Measurements from ENCODE around the gene GNB1L. TPM values are rescaled to one million over a fixed set of nuclear protein-coding genes. Genes with fewer than 3 reads are reported as not detected.

GNB1L gene
- total and polyA plus RNA-seq, 9 of the 15 experiments (the other 6 are each of a cell fraction or from before 2014, with no cell fraction given), result 0.56 to 50.5 (median 10.2) TPM

DNA sequence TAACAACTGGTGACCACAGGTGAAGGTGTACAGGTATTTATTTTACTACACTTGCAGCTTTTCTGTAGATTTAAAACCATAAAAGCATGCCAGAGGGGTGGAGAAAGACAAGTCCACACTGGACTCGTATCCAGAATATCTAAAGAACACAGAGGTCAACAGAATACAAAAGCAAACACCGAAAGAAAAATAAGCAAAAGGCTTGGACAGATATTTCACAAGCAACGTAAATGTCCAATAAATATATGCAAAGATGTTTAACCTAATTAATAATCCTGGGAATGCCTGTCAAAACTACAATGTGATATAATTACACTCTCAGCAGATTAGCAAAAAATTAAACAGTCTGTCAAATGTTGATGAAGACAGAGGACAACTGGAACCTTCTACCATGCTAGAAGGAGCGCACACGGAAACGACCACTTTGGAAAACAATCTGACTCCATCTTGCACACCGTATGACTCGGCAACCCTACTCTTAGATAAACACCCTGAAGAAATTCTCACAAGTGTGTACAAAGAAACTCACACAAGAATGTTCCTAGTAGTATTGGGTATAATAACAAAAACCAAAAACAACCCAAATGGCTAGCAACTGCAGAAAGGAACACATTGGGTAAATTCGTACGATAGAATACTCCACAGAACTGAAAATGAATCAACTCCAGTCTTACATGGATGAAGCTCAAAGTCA lies 27.2 kb downstream of the GNB1L start (continued):
- TF ChIP-seq, protein P1, sequence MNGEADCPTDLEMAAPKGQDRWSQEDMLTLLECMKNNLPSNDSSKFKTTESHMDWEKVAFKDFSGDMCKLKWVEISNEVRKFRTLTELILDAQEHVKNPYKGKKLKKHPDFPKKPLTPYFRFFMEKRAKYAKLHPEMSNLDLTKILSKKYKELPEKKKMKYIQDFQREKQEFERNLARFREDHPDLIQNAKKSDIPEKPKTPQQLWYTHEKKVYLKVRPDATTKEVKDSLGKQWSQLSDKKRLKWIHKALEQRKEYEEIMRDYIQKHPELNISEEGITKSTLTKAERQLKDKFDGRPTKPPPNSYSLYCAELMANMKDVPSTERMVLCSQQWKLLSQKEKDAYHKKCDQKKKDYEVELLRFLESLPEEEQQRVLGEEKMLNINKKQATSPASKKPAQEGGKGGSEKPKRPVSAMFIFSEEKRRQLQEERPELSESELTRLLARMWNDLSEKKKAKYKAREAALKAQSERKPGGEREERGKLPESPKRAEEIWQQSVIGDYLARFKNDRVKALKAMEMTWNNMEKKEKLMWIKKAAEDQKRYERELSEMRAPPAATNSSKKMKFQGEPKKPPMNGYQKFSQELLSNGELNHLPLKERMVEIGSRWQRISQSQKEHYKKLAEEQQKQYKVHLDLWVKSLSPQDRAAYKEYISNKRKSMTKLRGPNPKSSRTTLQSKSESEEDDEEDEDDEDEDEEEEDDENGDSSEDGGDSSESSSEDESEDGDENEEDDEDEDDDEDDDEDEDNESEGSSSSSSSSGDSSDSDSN (IDR thresholded peaks at IDR 0.05; ENCODE audit: borderline replicate concordance in 1 of 2, low read depth in 2 of 2, low read length in 2 of 2), result peak in 1 of 2 experiments; percentile 53; a peak in 1 of 4 replicates
- TF ChIP-seq HCFC1 (IDR thresholded peaks at IDR 0.05; ENCODE audit: low read depth, low read length), result peak; percentile 34; the same call in 1 of the 2 replicates
- TF ChIP-seq, protein P2, sequence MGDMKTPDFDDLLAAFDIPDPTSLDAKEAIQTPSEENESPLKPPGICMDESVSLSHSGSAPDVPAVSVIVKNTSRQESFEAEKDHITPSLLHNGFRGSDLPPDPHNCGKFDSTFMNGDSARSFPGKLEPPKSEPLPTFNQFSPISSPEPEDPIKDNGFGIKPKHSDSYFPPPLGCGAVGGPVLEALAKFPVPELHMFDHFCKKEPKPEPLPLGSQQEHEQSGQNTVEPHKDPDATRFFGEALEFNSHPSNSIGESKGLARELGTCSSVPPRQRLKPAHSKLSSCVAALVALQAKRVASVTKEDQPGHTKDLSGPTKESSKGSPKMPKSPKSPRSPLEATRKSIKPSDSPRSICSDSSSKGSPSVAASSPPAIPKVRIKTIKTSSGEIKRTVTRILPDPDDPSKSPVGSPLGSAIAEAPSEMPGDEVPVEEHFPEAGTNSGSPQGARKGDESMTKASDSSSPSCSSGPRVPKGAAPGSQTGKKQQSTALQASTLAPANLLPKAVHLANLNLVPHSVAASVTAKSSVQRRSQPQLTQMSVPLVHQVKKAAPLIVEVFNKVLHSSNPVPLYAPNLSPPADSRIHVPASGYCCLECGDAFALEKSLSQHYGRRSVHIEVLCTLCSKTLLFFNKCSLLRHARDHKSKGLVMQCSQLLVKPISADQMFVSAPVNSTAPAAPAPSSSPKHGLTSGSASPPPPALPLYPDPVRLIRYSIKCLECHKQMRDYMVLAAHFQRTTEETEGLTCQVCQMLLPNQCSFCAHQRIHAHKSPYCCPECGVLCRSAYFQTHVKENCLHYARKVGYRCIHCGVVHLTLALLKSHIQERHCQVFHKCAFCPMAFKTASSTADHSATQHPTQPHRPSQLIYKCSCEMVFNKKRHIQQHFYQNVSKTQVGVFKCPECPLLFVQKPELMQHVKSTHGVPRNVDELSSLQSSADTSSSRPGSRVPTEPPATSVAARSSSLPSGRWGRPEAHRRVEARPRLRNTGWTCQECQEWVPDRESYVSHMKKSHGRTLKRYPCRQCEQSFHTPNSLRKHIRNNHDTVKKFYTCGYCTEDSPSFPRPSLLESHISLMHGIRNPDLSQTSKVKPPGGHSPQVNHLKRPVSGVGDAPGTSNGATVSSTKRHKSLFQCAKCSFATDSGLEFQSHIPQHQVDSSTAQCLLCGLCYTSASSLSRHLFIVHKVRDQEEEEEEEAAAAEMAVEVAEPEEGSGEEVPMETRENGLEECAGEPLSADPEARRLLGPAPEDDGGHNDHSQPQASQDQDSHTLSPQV (IDR thresholded peaks at IDR 0.05), result peak; percentile 97
- TF ChIP-seq SMARCA4 (IDR thresholded peaks at IDR 0.05), result peak; percentile 83
- peak; percentile 67 for TF ChIP-seq ARID1B (IDR thresholded peaks at IDR 0.05)
- peak; percentile 53; the same call in 1 of the 2 replicates for TF ChIP-seq TAF7 (tag; IDR thresholded peaks at IDR 0.05)
- TF ChIP-seq FOXJ2 (tag; IDR thresholded peaks at IDR 0.05), result peak; percentile 45; the same call in 1 of the 2 replicates
- TF ChIP-seq CEBPG (CRISPR knock-in tag; IDR thresholded peaks at IDR 0.05), result no peak
- TF ChIP-seq CEBPG (tag; conservative IDR thresholded peaks at IDR 0.05 in 1 of 2, IDR thresholded peaks at IDR 0.05 in 1 of 2), result no peak; a peak in 2 of 4 replicates
- TF ChIP-seq NRF1 (conservative IDR thresholded peaks at IDR 0.05 in 1 of 2, IDR thresholded peaks at IDR 0.05 in 1 of 2), result peak; percentile 35 to 45; a peak in 3 of 4 replicates
- TF ChIP-seq, protein P3, sequence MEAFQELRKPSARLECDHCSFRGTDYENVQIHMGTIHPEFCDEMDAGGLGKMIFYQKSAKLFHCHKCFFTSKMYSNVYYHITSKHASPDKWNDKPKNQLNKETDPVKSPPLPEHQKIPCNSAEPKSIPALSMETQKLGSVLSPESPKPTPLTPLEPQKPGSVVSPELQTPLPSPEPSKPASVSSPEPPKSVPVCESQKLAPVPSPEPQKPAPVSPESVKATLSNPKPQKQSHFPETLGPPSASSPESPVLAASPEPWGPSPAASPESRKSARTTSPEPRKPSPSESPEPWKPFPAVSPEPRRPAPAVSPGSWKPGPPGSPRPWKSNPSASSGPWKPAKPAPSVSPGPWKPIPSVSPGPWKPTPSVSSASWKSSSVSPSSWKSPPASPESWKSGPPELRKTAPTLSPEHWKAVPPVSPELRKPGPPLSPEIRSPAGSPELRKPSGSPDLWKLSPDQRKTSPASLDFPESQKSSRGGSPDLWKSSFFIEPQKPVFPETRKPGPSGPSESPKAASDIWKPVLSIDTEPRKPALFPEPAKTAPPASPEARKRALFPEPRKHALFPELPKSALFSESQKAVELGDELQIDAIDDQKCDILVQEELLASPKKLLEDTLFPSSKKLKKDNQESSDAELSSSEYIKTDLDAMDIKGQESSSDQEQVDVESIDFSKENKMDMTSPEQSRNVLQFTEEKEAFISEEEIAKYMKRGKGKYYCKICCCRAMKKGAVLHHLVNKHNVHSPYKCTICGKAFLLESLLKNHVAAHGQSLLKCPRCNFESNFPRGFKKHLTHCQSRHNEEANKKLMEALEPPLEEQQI (IDR thresholded peaks at IDR 0.05), result no peak
- TF ChIP-seq IFI16 (CRISPR knock-in tag; IDR thresholded peaks at IDR 0.05), result 0 out of 2 replicates have a peak, but pooled peaks have one; percentile 49
- TF ChIP-seq KLF1 (tag; IDR thresholded peaks at IDR 0.05), result 0 out of 2 replicates have a peak, but pooled peaks have one; percentile 35
- TF ChIP-seq MAFK (IDR thresholded peaks at IDR 0.05; ENCODE audit: low read length), result peak; percentile 51; the same call in 1 of the 2 replicates
